Activated naive CD4-positive, alpha-beta T cell treated with anti-CD3 and anti-CD28 coated beads for 36 hours (primary cell): ENCODE results near the gene LRRC8E. TPM values are rescaled to one million over a fixed set of nuclear protein-coding genes. Genes with fewer than 3 reads are reported as not detected.
"Not testable (repeated sequence)": the region's sequence is repeated elsewhere in the genome, so short reads cannot be mapped to it uniquely, and the experiment has no call there.

Experiments used
- CTCF ChIA-PET: fragments of 350-600 bp; sonication (Branson Sonifier 250); formaldehyde crosslinking; loops from one replicate; lab custom pipeline; 2021; ENCODE audit warnings: antibody characterized with exemption; lab: Charles Lee
- DNase-seq: peaks from one replicate; pipeline ENCODE4 v3.0.0-alpha.2; 2020
- H3K27ac Mint-ChIP-seq: one replicate; pipeline ENCODE4 v1.8.0; 2021; ENCODE audit warnings: mild to moderate bottlenecking, mixed read lengths
- H3K27me3 Mint-ChIP-seq: one replicate; pipeline ENCODE4 v1.8.0; 2021; ENCODE audit warnings: low read depth, mixed read lengths
- H3K36me3 Mint-ChIP-seq: one replicate; pipeline ENCODE4 v1.8.0; 2021; ENCODE audit warnings: low read depth, mixed read lengths
- H3K4me1 Mint-ChIP-seq: one replicate; pipeline ENCODE4 v1.8.0; 2021; ENCODE audit warnings: low read depth, mixed read lengths
- H3K4me3 Mint-ChIP-seq: one replicate; pipeline ENCODE4 v1.8.0; 2021; ENCODE audit warnings: mild to moderate bottlenecking, moderate library complexity, mixed read lengths
- H3K9me3 Mint-ChIP-seq: one replicate; pipeline ENCODE4 v1.8.0; 2021; ENCODE audit warnings: mixed read lengths
- intact Hi-C: fragments of 100-400 bp; cut with micrococcal nuclease; formaldehyde crosslinking; loops from one replicate; pipeline ENCODE4 v1.15.1; 2023
- total RNA-seq, 2 experiments: library from RNA; stranded (reverse); gene quantifications; one replicate each; pipeline ENCODE4 v1.2.3, GENCODE V29; 2021

Gene LRRC8E
- total RNA-seq, 2 experiments from 2014 or later = not detected

DNA sequence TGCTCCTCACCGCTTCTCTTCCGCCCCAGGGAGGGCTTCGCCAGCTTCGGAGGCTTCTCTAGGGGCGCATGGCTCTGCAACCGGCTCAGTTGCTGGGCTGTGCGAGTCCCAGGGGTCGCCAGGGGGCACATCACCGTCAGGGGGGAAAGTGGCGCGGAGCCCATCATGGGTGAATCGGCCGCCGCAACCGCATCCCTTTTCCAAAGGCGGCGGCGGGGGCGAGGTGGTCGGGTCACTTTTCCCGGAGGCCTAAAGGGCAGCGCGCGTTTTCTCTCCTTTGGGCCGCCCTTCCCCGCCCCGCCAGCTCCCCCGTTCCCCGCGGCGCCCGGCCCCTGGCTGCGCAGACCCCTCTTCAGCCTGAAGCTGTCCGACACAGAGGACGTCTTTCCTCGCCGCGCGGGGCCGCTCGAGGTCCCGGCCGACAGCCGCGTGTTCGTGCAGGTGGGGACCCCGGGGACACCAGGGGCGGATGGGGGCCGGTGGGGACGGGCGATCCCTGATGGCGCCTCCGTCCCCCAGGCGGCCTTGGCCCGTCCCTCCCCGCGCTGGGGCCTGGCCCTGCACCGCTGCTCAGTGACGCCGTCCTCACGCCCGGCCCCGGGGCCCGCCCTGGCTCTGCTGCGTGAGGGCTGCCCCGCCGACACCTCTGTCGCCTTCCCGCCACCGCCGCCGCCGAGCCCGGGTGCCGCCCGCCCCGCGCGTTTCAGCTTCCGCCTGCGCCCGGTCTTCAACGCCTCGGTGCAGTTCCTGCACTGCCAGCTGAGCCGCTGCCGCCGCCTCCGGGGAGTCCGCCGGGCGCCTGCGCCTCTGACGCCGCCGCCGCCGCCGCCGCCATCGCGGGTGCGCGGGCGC is 28.0 kb downstream of the LRRC8E start:
- intact Hi-C loops = no loop called here
- Mint-ChIP-seq H3K27me3 (peaks cover 27% of the 10 kb centered on the region), H3K4me3 (peak overlapping the region; percentile 72), H3K4me1 (peaks cover 29% of the 10 kb centered on the region), H3K36me3 (peaks cover 6% of the 10 kb centered on the region), H3K27ac (no peak overlapping the region), H3K9me3 (no peaks in the 10 kb centered on the region)
- CTCF ChIA-PET = interaction anchor here (0.9 to 2.4 kb wide), 4 partner anchors 13 to 47 kb away, joined by 3 to 7 read pairs (median 4); partner anchors contain the start of genes MAP2K7 and TIMM44
- DNase-seq = peak; percentile 80

DNA sequence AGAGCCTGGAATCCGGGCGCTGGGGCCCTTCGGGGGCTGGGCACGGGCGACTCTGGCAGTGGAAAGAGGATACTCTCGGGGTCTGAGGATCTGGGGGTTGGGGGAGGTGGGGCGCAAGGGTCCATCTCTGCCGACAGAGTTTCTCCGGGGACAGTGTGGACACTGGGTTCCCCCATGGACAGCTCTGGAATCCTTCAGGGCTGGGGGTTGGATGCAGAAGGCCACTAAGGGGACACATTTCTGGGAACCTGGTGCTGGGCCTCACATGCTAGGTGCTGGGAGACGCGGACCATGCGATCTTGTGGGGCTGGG is 28.6 kb downstream of the LRRC8E start:
- peak overlapping the region; percentile 72 for H3K4me3 Mint-ChIP-seq
- intact Hi-C loops = no loop called here
- no peaks in the 10 kb centered on the region for H3K9me3 Mint-ChIP-seq
- CTCF ChIA-PET = interaction anchor here (1.1 to 2.4 kb wide), 3 partner anchors 13 to 48 kb away, joined by 3 to 7 read pairs (median 6); partner anchors contain the start of genes MAP2K7 and TIMM44
- peaks cover 5% of the 10 kb centered on the region for H3K36me3 Mint-ChIP-seq
- DNase-seq = no peak
- H3K27me3 Mint-ChIP-seq = peaks cover 27% of the 10 kb centered on the region
- peaks cover 32% of the 10 kb centered on the region for H3K4me1 Mint-ChIP-seq
- H3K27ac Mint-ChIP-seq = no peak overlapping the region

DNA sequence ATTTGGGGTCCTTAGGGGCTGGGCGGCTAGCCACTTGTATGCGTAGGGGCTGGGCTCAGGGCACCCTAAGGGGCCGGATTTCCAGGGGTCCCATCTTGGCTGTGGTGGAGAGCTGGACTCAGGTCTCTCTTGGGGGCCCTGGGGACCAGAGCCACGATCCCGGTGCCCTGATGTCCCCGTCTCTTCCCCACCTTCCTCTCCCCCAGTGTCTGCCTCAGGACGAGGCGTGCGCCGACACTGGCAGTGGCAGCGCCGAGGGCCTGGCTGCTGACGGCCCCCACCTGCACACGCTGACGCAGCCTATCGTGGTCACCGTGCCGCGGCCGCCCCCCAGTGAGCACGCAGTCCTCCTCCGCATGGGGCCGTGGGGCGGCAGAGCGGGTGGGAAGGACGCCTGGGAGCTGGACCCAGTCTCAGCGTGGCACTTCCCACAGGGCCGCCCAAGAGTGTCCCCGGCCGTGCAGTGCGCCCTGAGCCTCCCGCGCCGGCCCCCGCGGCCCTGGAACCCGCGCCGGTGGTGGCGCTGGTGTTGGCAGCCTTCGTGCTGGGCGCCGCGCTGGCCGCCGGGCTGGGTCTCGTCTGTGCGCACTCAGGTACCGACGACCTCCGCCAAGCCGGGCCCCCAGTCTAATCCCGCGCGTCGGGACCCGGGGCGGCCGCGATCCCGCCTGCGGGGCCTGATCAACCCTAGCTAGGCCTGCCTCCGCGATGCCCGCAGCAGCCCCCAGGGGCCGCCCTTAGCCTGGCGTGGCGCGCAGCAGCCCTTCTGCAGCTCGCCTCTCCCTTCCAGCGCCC is 29.2 kb downstream of the LRRC8E start:
- peaks cover 2% of the 10 kb centered on the region for H3K36me3 Mint-ChIP-seq
- no peaks in the 10 kb centered on the region for H3K9me3 Mint-ChIP-seq
- CTCF ChIA-PET = interaction anchor here (0.6 to 2.4 kb wide), 5 partner anchors 14 to 48 kb away, joined by 3 to 7 read pairs (median 3); partner anchors contain the start of genes MAP2K7 and TIMM44
- H3K4me1 Mint-ChIP-seq = peaks cover 35% of the 10 kb centered on the region
- intact Hi-C loops = no loop called here
- DNase-seq = peak; percentile 68
- peak overlapping the region; percentile 72 for H3K4me3 Mint-ChIP-seq
- peaks cover 27% of the 10 kb centered on the region for H3K27me3 Mint-ChIP-seq
- H3K27ac Mint-ChIP-seq = no peak overlapping the region

DNA sequence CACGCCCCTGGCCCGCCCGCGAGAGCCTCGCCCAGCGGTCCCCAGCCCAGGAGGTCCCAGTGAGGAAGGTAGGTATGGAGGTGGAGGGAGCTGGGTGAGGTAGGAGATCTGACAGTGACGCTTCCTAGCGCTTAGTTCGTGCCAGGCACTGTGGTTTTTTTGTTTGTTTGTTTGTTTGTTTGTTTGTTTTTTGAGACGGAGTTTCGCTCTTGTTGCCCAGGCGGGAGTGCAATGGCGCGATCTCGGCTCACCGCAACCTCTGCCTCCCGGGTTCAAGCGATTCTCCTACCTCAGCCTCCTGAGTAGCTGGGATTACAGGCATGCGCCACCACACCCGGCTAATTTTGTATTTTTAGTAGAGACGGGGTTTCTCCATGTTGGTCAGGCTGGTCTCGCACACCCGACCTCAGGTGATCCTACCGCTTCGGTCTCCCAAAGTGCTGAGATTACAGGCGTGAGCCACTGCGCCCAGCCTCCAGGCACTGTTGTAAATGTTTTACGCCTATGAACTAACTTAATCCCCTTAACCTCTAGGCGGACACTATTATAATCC is 29.8 kb downstream of the LRRC8E start:
- H3K27ac Mint-ChIP-seq, intact Hi-C loops, H3K9me3 Mint-ChIP-seq, DNase-seq, H3K36me3 Mint-ChIP-seq: not testable (repeated sequence)
- peaks cover 35% of the 10 kb centered on the region for H3K4me1 Mint-ChIP-seq
- H3K27me3 Mint-ChIP-seq = peaks cover 27% of the 10 kb centered on the region
- H3K4me3 Mint-ChIP-seq = peak overlapping the region; percentile 42
- CTCF ChIA-PET = interaction anchor here (0.6 to 2.4 kb wide), 5 partner anchors 14 to 49 kb away, joined by 3 to 7 read pairs (median 3); partner anchors contain the start of genes MAP2K7 and TIMM44

DNA sequence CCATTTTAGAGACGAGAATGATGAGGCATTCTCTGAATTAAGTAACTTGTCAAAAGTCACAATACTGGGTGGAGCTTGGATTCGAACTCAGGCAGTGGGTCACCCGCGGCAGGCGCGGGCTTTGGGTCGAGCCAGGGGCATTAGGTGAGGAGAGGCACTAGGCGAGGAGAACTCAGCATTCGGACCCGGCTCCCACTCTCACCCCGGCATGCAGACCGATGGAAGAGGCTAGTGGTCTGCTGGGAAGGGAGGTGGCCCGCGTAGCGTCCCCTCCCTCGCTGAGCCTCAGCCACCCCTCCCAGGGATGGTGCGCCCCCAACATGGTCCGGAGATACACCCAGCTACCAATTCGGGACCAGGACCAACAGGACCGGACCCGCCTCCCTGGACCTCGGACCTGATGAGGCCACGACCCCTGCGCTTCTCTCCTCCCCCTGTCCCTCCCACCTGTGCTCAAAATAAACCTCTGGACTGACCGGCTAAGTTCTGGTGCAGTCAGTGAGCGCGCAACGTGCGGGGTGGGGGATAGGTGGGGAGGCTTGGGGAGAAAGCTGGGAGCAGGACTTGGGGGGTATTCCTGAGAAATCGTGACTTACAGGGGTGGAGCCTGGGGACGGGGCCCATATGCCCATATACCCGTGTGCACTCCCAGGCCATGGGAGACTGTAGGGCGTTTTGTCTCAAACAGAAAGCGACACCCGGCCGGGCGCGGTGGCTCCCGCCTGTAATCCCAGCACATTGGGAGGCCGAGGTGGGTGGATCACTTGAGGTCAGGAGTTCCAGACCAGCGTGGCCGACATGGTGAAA is 30.5 kb downstream of the LRRC8E start:
- H3K27me3 Mint-ChIP-seq = peaks cover 27% of the 10 kb centered on the region
- no peaks in the 10 kb centered on the region for H3K36me3 Mint-ChIP-seq
- peak overlapping the region; percentile 81 for H3K4me3 Mint-ChIP-seq
- CTCF ChIA-PET = interaction anchor here (1.4 to 2.4 kb wide), 3 partner anchors 25 to 50 kb away, joined by 7 to 12 read pairs (median 8); partner anchors contain the start of gene TIMM44
- no peaks in the 10 kb centered on the region for H3K9me3 Mint-ChIP-seq
- H3K27ac Mint-ChIP-seq = no peak overlapping the region
- DNase-seq = no peak
- intact Hi-C loops = no loop called here
- peaks cover 35% of the 10 kb centered on the region for H3K4me1 Mint-ChIP-seq

DNA sequence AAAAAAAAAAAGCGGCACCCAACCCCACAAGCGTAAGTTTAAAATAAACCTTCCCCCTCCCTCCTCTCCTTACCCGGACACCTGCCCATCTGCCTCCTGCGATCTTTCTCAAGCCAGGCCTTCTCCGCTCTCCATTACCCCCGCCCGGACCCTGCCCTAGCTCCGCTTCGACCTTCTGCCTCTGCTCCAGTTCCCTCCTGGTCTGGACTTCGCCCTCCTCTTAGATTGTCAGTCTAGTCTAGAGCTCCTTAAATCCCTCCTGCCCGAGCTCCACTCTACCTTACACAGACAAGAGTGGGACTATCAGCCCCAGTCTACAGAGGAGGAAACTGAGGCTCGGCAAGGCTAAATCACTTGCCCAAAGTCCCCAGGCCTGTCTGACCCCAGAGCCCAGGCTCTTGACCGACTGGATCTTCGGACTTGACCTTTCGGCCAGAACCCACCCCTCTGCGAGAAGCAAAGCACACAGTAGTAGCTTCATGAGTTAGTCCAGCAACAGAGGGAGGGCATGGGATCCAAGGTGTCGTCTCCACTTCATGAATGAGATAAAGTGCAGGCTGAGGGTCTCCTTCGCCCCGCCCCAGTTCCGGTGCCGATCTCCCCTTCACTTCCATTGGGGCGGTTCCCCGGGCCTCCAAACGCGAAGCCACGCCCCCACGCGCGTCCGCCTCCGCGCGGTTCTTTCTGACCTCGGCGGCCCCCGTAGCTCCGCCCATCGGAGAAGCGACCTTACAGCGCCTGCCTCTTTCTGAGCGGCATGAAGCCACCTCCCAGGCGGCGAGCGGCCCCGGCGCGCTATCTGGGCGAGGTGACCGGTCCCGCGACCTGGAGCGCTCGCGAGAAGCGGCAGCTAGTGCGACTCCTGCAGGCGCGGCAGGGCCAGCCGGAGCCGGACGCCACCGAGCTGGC is 31.6 kb downstream of the LRRC8E start, which contains the start of gene SNAPC2:
Gene SNAPC2 (plus strand): TSS at position 729 of the 909 bp plus-strand sequence. CDS start 29 bp downstream, at position 758.
- Mint-ChIP-seq H3K27me3 (peaks cover 25% of the 10 kb centered on the region), H3K4me1 (peaks cover 38% of the 10 kb centered on the region), H3K9me3 (no peaks in the 10 kb centered on the region), H3K4me3 (peak within 1 kb of the TSS; percentile 81), H3K36me3 (no peaks in the 10 kb centered on the region), H3K27ac (peak within 1 kb of the TSS; percentile 73)
- DNase-seq = peak; percentile 96
- intact Hi-C loops = loop anchor here (1.0 to 2.0 kb wide), 7 partner anchors 17 to 401 kb away; partner anchors contain the start of genes MAP2K7, NDUFA7, RPS28 and TIMM44
- CTCF ChIA-PET = interaction anchor here (0.7 to 2.4 kb wide), 7 partner anchors 10 to 352 kb away, joined by 3 to 12 read pairs (median 4); partner anchors contain the start of genes TIMM44 and TRAPPC5

DNA sequence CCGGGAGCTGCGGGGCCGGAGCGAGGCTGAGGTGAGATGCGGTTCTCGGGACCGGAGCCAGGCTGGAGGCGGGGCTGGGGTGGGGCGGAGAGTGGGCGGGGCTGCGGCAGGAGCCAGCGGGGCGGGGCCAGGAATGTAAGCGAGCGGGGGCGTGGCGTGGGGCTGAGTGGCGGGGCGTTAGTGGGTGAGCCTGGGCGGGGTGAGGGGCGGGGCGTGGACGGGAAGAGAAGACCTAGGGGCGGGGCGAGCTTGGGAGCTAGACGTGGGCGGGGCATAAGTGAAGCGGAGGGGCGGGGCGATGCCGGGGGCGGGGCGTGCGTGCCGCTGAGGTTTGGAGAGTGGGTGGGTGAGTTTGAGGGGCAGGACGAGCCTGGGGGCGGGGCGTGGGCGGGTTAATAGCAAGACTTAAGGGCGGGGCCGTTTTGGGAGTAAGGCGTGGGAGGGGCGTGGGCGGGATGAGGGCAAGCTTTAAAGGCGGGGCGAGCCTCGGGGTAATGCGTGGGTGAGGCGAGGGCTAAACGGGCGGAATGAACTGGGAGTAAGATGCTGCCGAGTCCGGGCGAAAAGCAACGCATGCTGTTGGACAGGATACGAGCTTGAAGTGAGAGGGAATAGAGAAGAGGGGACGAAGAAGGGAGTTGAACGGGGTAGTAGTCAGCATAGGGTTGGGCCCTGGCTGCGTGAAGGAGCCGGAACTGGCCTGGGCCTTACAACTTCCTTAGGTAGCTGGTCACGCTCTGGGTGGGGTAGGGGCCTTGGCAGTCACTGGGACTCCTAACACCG is 32.4 kb downstream of the LRRC8E start:
- H3K4me1 Mint-ChIP-seq = peaks cover 36% of the 10 kb centered on the region
- intact Hi-C loops = loop anchor here (1.0 to 2.0 kb wide), 7 partner anchors 17 to 401 kb away; partner anchors contain the start of genes MAP2K7, NDUFA7, RPS28 and TIMM44
- H3K4me3 Mint-ChIP-seq = peak overlapping the region; percentile 81
- CTCF ChIA-PET = interaction anchor here (0.9 to 2.4 kb wide), 7 partner anchors 9 to 352 kb away, joined by 3 to 12 read pairs (median 4); partner anchors contain the start of genes TIMM44 and TRAPPC5
- peak; percentile 100 for DNase-seq
- H3K27ac Mint-ChIP-seq = peak overlapping the region; percentile 73
- H3K27me3 Mint-ChIP-seq = peaks cover 17% of the 10 kb centered on the region
- H3K36me3 Mint-ChIP-seq = no peaks in the 10 kb centered on the region
- no peaks in the 10 kb centered on the region for H3K9me3 Mint-ChIP-seq

DNA sequence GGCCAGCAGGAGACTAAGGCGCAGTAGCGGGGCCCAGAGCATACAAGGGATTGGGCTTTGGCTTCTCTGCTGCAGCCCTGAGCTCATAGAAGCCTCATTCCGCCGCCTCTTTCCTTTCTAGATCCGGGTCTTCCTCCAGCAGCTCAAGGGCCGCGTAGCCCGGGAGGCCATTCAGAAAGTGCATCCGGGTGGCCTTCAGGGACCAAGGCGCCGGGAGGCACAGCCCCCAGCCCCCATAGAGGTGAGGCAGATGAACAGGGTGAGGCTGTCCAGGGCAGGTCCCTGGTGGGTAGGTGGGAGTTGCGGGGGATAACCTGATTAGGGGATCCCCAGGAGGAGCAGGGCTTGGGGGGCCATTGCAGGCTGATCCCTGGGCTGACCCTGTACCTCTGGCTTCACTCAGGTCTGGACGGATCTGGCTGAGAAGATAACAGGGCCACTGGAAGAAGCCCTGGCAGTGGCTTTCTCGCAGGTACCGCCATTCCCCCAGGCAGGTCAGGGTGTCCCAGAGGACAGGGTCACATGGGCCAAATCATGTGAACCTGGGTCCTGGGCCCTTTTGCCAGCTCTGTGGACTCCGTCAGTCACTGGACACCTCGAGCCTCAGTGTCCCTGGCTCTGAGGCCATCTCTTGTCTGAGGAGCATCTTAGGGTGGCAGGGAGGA is 33.1 kb downstream of the LRRC8E start:
- Mint-ChIP-seq H3K27ac (peak overlapping the region; percentile 73), H3K4me1 (peaks cover 39% of the 10 kb centered on the region), H3K4me3 (peak overlapping the region; percentile 81), H3K36me3 (peaks cover under 1% of the 10 kb centered on the region), H3K9me3 (no peaks in the 10 kb centered on the region), H3K27me3 (peaks cover 14% of the 10 kb centered on the region)
- intact Hi-C loops = loop anchor here (2.0 kb wide), 2 partner anchors 69 to 241 kb away; partner anchors contain the start of gene TRAPPC5
- DNase-seq = no peak
- CTCF ChIA-PET = interaction anchor here (1.0 to 2.4 kb wide), 6 partner anchors 8 to 353 kb away, joined by 3 to 12 read pairs (median 4); partner anchors contain the start of gene TIMM44
